Fibroblast of lung (primary cell): Measurements from ENCODE around the gene SPINK5.

Source experiments
- CTCF ChIP-seq, 2 donors: IDR thresholded peaks in 1 of 2; conservative IDR thresholded peaks in 1 of 2; 1 replicate in 1 of 2; 2 replicates in 1 of 2; pipeline ENCODE4 v1.5.1; 2011 to 2012; ENCODE audit warnings: low read length in 2 of 2, control low read depth in 1 of 2, inconsistent platforms in 1 of 2, low read depth in 1 of 2, mild to moderate bottlenecking in 1 of 2
- EZH2 ChIP-seq: IDR thresholded peaks from 2 replicates; pipeline ENCODE4 v1.5.1; 2012; ENCODE audit warnings: low read length, control low read depth, mild to moderate bottlenecking; ENCODE audit errors: missing control alignments

DNA sequence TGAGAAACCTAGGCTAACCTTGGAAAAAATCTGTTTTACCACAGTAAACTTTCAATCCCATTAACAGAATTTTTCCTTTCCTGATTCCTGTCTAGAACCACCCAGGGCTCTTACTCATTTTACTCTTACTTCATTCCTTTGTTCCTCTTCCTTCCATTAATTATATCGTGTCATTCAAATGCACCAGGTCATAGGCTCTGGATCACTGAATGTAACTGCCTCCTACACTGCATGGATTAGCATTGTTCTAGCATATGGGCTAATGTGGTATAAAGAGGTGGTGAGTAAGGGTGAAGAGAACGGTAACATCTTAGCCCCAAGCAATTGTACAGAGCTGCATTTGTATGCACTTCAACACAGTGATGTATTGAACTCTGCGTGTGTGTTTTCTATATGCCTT, 49.5 kb upstream of the SPINK5 start:
- TF ChIP-seq CTCF (conservative IDR thresholded peaks at IDR 0.05 in 1 of 2, IDR thresholded peaks at IDR 0.05 in 1 of 2; ENCODE audit: low read depth in 1 of 2, low read length in 2 of 2) (no peak), EZH2 (no peak)
